NCI-H510A treated with DMSO at 0.1 percent for 48 hours (cell line): ENCODE measurements around the gene NCBP2.

Experiments used
- DNase-seq: peaks from one replicate; lab custom pipeline; 2025; lab: John Stamatoyannopoulos, UW

Gene NCBP2

GRCh38 chr3:196941729-196942225 lies 551 bp downstream of the NCBP2 start:
- no peak for DNase-seq

- no peak for DNase-seq
These were observed 3.8 kb downstream of the NCBP2 start for GRCh38 chr3:196938576-196938975.

- DNase-seq: no peak
These were observed 4.2 kb downstream of the NCBP2 start for GRCh38 chr3:196938124-196938523.

GRCh38 chr3:196936288-196936687 lies 6.0 kb downstream of the NCBP2 start:
- no peak for DNase-seq

- DNase-seq: no peak
These were observed 9.7 kb downstream of the NCBP2 start for GRCh38 chr3:196932600-196932999.

- no peak for DNase-seq
These were observed 10.3 kb downstream of the NCBP2 start for GRCh38 chr3:196931828-196932587.

- no peak for DNase-seq
These were observed 11.2 kb downstream of the NCBP2 start for GRCh38 chr3:196931157-196931556.

GRCh38 chr3:196927571-196928453 lies 14.5 kb downstream of the NCBP2 start:
- no peak for DNase-seq

GRCh38 chr3:196920733-196921132 lies 21.6 kb downstream of the NCBP2 start:
- no peak for DNase-seq

GRCh38 chr3:196918968-196919367 lies 23.4 kb downstream of the NCBP2 start:
- no peak for DNase-seq

- no peak for DNase-seq
These were observed 25.3 kb downstream of the NCBP2 start for GRCh38 chr3:196916995-196917394.

- no peak for DNase-seq
These were observed 26.1 kb downstream of the NCBP2 start for GRCh38 chr3:196916221-196916620.

- no peak for DNase-seq
These were observed 27.0 kb downstream of the NCBP2 start for GRCh38 chr3:196915375-196915774.

GRCh38 chr3:196914866-196915265 lies 27.5 kb downstream of the NCBP2 start:
- DNase-seq: no peak

- no peak for DNase-seq
These were observed 38.6 kb downstream of the NCBP2 start for GRCh38 chr3:196903740-196904139.

GRCh38 chr3:196902296-196902695 lies 40.0 kb downstream of the NCBP2 start:
- DNase-seq: no peak

- DNase-seq: no peak
These were observed 40.6 kb downstream of the NCBP2 start for GRCh38 chr3:196901768-196902167.

GRCh38 chr3:196896229-196896628 lies 46.1 kb downstream of the NCBP2 start:
- DNase-seq: no peak

- DNase-seq: no peak
These were observed 47.6 kb downstream of the NCBP2 start for GRCh38 chr3:196894557-196895295.

- DNase-seq: no peak
These were observed 52.3 kb downstream of the NCBP2 start for GRCh38 chr3:196889844-196890708.

GRCh38 chr3:196886144-196886543 lies 56.2 kb downstream of the NCBP2 start:
- DNase-seq: no peak
